SU-DHL-6 (cell line): Measurements from ENCODE around the gene LRRC39.

ENCODE experiments used
- EZH2phosphoT487 ChIP-seq: fragments of 200-600 bp; sonication (generic), shearing (Covaris generic); conservative IDR thresholded peaks from 2 replicates; pipeline ENCODE4 v1.6.1; 2018; ENCODE audit warnings: mild to moderate bottlenecking, antibody characterized with exemption, low read length, moderate library complexity, mixed read lengths
- TF ChIP-seq, protein P1 (sequence below): fragments of 200-600 bp; sonication (generic); IDR thresholded peaks from one replicate; pipeline ENCODE4 v1.5.1; 2017; ENCODE audit warnings: antibody characterized with exemption, mild to moderate bottlenecking, low read length, moderate library complexity; ENCODE audit not compliant: insufficient read depth, poor library complexity, severe bottlenecking

DNA sequence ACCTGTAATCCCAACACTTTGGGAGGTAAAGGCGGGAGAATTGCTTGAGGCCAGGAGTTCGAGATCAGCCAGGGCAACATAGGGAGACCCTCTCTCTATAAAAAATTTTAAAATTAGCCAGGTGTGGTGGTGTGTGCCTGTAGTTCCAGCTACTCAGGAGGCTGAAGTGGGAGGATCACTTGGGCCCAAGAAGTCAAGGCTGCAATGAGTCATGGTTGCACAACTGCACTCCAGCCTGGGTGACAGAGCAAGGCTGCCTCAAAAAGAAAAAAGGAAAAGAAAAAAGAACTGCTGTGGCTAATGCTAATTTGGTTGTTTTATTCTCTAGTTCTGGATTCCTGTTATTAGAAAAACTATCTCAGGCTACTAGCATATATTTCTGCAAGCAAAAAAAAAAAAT lies 41.8 kb upstream of the LRRC39 start:
- TF ChIP-seq, protein P1, sequence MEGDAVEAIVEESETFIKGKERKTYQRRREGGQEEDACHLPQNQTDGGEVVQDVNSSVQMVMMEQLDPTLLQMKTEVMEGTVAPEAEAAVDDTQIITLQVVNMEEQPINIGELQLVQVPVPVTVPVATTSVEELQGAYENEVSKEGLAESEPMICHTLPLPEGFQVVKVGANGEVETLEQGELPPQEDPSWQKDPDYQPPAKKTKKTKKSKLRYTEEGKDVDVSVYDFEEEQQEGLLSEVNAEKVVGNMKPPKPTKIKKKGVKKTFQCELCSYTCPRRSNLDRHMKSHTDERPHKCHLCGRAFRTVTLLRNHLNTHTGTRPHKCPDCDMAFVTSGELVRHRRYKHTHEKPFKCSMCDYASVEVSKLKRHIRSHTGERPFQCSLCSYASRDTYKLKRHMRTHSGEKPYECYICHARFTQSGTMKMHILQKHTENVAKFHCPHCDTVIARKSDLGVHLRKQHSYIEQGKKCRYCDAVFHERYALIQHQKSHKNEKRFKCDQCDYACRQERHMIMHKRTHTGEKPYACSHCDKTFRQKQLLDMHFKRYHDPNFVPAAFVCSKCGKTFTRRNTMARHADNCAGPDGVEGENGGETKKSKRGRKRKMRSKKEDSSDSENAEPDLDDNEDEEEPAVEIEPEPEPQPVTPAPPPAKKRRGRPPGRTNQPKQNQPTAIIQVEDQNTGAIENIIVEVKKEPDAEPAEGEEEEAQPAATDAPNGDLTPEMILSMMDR = no peak
- no peak for TF ChIP-seq EZH2phosphoT487
